HG03139 (cell line): ENCODE results near the gene EPG5.

ENCODE experiments used
- ATAC-seq: cut with Tn5 transposase; IDR thresholded peaks from one replicate; pipeline ENCODE4 v1.9.1; 2021; ENCODE audit not compliant: unreplicated experiment

EPG5 gene

GRCh38 chr18:45926085-45926484 lies 41.0 kb downstream of the EPG5 start:
- no peak for ATAC-seq

- no peak for ATAC-seq
These were observed 44.0 kb downstream of the EPG5 start for GRCh38 chr18:45923138-45923537.

- no peak for ATAC-seq
These were observed 46.8 kb downstream of the EPG5 start for GRCh38 chr18:45920367-45920766.

- ATAC-seq = no peak
These were observed 50.8 kb downstream of the EPG5 start for GRCh38 chr18:45916302-45916701.

GRCh38 chr18:45913276-45913675 lies 53.9 kb downstream of the EPG5 start:
- ATAC-seq = no peak

- no peak for ATAC-seq
These were observed 56.6 kb downstream of the EPG5 start for GRCh38 chr18:45910405-45911023.

- no peak for ATAC-seq
These were observed 65.4 kb downstream of the EPG5 start for GRCh38 chr18:45901654-45902210.

- ATAC-seq = no peak
These were observed 66.5 kb downstream of the EPG5 start for GRCh38 chr18:45900623-45901022.

- no peak for ATAC-seq
These were observed 70.1 kb downstream of the EPG5 start for GRCh38 chr18:45896991-45897390.

- no peak for ATAC-seq
These were observed 70.7 kb downstream of the EPG5 start for GRCh38 chr18:45896452-45896851.

GRCh38 chr18:45895339-45895738 lies 71.8 kb downstream of the EPG5 start:
- no peak for ATAC-seq

GRCh38 chr18:45894818-45895217 lies 72.3 kb downstream of the EPG5 start:
- no peak for ATAC-seq

- ATAC-seq = no peak
These were observed 75.3 kb downstream of the EPG5 start for GRCh38 chr18:45891806-45892205.

- no peak for ATAC-seq
These were observed 76.5 kb downstream of the EPG5 start for GRCh38 chr18:45890606-45891005.

GRCh38 chr18:45889419-45890064 lies 77.6 kb downstream of the EPG5 start:
- no peak for ATAC-seq

GRCh38 chr18:45887585-45887984 lies 79.5 kb downstream of the EPG5 start:
- ATAC-seq = no peak

GRCh38 chr18:45880876-45881558 lies 86.1 kb downstream of the EPG5 start:
- no peak for ATAC-seq

GRCh38 chr18:45879681-45880655 lies 87.2 kb downstream of the EPG5 start:
- peak; percentile 81 for ATAC-seq

GRCh38 chr18:45877403-45877802 lies 89.7 kb downstream of the EPG5 start:
- ATAC-seq = no peak

GRCh38 chr18:45876161-45876560 lies 91.0 kb downstream of the EPG5 start:
- no peak for ATAC-seq
